ENCODE data around the gene ARHGAP27.

The ARHGAP27 gene

GRCh38 chr17:45370949-45371413 lies 61.7 kb downstream of the ARHGAP27 start:
- TF ChIP-seq EGR1 (IDR thresholded peaks at IDR 0.05) (0 out of 2 replicates have a peak, but pooled peaks have one; percentile 14), TCF12 (IDR thresholded peaks at IDR 0.05; ENCODE audit: low read depth) (no peak), TAF1 (IDR thresholded peaks at IDR 0.05; ENCODE audit: low read depth) (no peak), EP300 (IDR thresholded peaks at IDR 0.05; ENCODE audit: borderline replicate concordance) (no peak), MAX (IDR thresholded peaks at IDR 0.05) (peak; percentile 44), TEAD4 (IDR thresholded peaks at IDR 0.05) (no peak), ZBTB7A (IDR thresholded peaks at IDR 0.05; ENCODE audit: low read depth) (no peak), CEBPB (IDR thresholded peaks at IDR 0.05) (peak; percentile 57; the same call in 1 of the 2 replicates)
- TF ChIP-seq, protein P1, sequence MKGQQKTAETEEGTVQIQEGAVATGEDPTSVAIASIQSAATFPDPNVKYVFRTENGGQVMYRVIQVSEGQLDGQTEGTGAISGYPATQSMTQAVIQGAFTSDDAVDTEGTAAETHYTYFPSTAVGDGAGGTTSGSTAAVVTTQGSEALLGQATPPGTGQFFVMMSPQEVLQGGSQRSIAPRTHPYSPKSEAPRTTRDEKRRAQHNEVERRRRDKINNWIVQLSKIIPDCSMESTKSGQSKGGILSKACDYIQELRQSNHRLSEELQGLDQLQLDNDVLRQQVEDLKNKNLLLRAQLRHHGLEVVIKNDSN (IDR thresholded peaks at IDR 0.05) = no peak

- no peak for TF ChIP-seq RAD21 (IDR thresholded peaks at IDR 0.05; ENCODE audit: low read depth)
- no peak for TF ChIP-seq EGR1 (IDR thresholded peaks at IDR 0.05)
- no peak for TF ChIP-seq EP300 (IDR thresholded peaks at IDR 0.05; ENCODE audit: borderline replicate concordance)
Measured at GRCh38 chr17:45369421-45369820, 63.2 kb downstream of the ARHGAP27 start.

GRCh38 chr17:45368651-45369050 lies 64.0 kb downstream of the ARHGAP27 start:
- no peak for TF ChIP-seq FOXM1 (IDR thresholded peaks at IDR 0.05; ENCODE audit: borderline replicate concordance, low read depth)

GRCh38 chr17:45367216-45367615 lies 65.5 kb downstream of the ARHGAP27 start:
- TF ChIP-seq TEAD4 (IDR thresholded peaks at IDR 0.05) (no peak), CEBPB (IDR thresholded peaks at IDR 0.05) (no peak), TAF1 (IDR thresholded peaks at IDR 0.05; ENCODE audit: low read depth) (no peak), EP300 (IDR thresholded peaks at IDR 0.05; ENCODE audit: borderline replicate concordance) (no peak), RAD21 (IDR thresholded peaks at IDR 0.05; ENCODE audit: low read depth) (no peak), NFIC (IDR thresholded peaks at IDR 0.05) (no peak), YY1 (IDR thresholded peaks at IDR 0.05; ENCODE audit: low read depth) (no peak), TCF12 (IDR thresholded peaks at IDR 0.05; ENCODE audit: low read depth) (no peak), FOXM1 (IDR thresholded peaks at IDR 0.05; ENCODE audit: borderline replicate concordance, low read depth) (no peak), MAX (IDR thresholded peaks at IDR 0.05) (no peak), EGR1 (IDR thresholded peaks at IDR 0.05) (no peak), CREB1 (IDR thresholded peaks at IDR 0.05; ENCODE audit: low read depth) (no peak), ZBTB7A (IDR thresholded peaks at IDR 0.05; ENCODE audit: low read depth) (no peak)
- TF ChIP-seq, protein P1 (IDR thresholded peaks at IDR 0.05) = no peak
- TF ChIP-seq, protein P2, sequence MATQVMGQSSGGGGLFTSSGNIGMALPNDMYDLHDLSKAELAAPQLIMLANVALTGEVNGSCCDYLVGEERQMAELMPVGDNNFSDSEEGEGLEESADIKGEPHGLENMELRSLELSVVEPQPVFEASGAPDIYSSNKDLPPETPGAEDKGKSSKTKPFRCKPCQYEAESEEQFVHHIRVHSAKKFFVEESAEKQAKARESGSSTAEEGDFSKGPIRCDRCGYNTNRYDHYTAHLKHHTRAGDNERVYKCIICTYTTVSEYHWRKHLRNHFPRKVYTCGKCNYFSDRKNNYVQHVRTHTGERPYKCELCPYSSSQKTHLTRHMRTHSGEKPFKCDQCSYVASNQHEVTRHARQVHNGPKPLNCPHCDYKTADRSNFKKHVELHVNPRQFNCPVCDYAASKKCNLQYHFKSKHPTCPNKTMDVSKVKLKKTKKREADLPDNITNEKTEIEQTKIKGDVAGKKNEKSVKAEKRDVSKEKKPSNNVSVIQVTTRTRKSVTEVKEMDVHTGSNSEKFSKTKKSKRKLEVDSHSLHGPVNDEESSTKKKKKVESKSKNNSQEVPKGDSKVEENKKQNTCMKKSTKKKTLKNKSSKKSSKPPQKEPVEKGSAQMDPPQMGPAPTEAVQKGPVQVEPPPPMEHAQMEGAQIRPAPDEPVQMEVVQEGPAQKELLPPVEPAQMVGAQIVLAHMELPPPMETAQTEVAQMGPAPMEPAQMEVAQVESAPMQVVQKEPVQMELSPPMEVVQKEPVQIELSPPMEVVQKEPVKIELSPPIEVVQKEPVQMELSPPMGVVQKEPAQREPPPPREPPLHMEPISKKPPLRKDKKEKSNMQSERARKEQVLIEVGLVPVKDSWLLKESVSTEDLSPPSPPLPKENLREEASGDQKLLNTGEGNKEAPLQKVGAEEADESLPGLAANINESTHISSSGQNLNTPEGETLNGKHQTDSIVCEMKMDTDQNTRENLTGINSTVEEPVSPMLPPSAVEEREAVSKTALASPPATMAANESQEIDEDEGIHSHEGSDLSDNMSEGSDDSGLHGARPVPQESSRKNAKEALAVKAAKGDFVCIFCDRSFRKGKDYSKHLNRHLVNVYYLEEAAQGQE (IDR thresholded peaks at IDR 0.05; ENCODE audit: low read depth) = no peak

GRCh38 chr17:45366691-45367090 lies 66.0 kb downstream of the ARHGAP27 start:
- TF ChIP-seq RAD21 (IDR thresholded peaks at IDR 0.05; ENCODE audit: low read depth) = no peak
- TF ChIP-seq TAF1 (IDR thresholded peaks at IDR 0.05; ENCODE audit: low read depth) = no peak
- TF ChIP-seq EGR1 (IDR thresholded peaks at IDR 0.05) = no peak
- no peak for TF ChIP-seq CREB1 (IDR thresholded peaks at IDR 0.05; ENCODE audit: low read depth)
- TF ChIP-seq, protein P1 (IDR thresholded peaks at IDR 0.05) = no peak
- no peak for TF ChIP-seq ZBTB7A (IDR thresholded peaks at IDR 0.05; ENCODE audit: low read depth)
- TF ChIP-seq NFIC (IDR thresholded peaks at IDR 0.05) = no peak
- TF ChIP-seq TCF12 (IDR thresholded peaks at IDR 0.05; ENCODE audit: low read depth) = no peak
- TF ChIP-seq, protein P2 (IDR thresholded peaks at IDR 0.05; ENCODE audit: low read depth) = no peak
- no peak for TF ChIP-seq YY1 (IDR thresholded peaks at IDR 0.05; ENCODE audit: low read depth)
- TF ChIP-seq MAX (IDR thresholded peaks at IDR 0.05) = no peak

- TF ChIP-seq TAF1 (IDR thresholded peaks at IDR 0.05; ENCODE audit: low read depth) (no peak), RAD21 (IDR thresholded peaks at IDR 0.05; ENCODE audit: low read depth) (no peak), CREB1 (IDR thresholded peaks at IDR 0.05; ENCODE audit: low read depth) (no peak), NFIC (IDR thresholded peaks at IDR 0.05) (no peak), EP300 (IDR thresholded peaks at IDR 0.05; ENCODE audit: borderline replicate concordance) (no peak), CEBPB (IDR thresholded peaks at IDR 0.05) (no peak), TEAD4 (IDR thresholded peaks at IDR 0.05) (no peak), EGR1 (IDR thresholded peaks at IDR 0.05) (no peak)
- TF ChIP-seq, protein P2 (IDR thresholded peaks at IDR 0.05; ENCODE audit: low read depth) = no peak
Measured at GRCh38 chr17:45366049-45366448, 66.6 kb downstream of the ARHGAP27 start.
